ENCODE measurements around the gene TOP1. TPM values are rescaled to one million over a fixed set of nuclear protein-coding genes. Genes with fewer than 3 reads are reported as not detected.
"Not testable (repeated sequence)": the region's sequence is repeated elsewhere in the genome, so short reads cannot be mapped to it uniquely, and the experiment has no call there.

Gene TOP1
- total RNA-seq, 1 donor from 2014 or later: 11.7 TPM

- DNase-seq (ENCODE audit: low read depth in 2 of 2): not testable (repeated sequence)
Observed at GRCh38 chr20:41128317-41128716, 99.7 kb downstream of the TOP1 start.

- DNase-seq (ENCODE audit: low read depth in 2 of 2): no peak
Observed at GRCh38 chr20:41131594-41132387, 103.2 kb downstream of the TOP1 start.

- DNase-seq (ENCODE audit: low read depth in 2 of 2): not testable (repeated sequence)
Observed at GRCh38 chr20:41132388-41132775, 103.8 kb downstream of the TOP1 start.

GRCh38 chr20:41133709-41134361 lies 105.2 kb downstream of the TOP1 start:
- no peak for DNase-seq (ENCODE audit: low read depth in 2 of 2)

- no peak for DNase-seq (ENCODE audit: low read depth in 2 of 2)
Observed at GRCh38 chr20:41134362-41135186, 106.0 kb downstream of the TOP1 start.

GRCh38 chr20:41135187-41135887 lies 106.7 kb downstream of the TOP1 start:
- peak; percentile 54 to 64 for DNase-seq (ENCODE audit: low read depth in 2 of 2)

GRCh38 chr20:41135888-41136679 lies 107.5 kb downstream of the TOP1 start:
- DNase-seq (ENCODE audit: low read depth in 2 of 2): no peak

GRCh38 chr20:41136680-41137613 lies 108.3 kb downstream of the TOP1 start, which contains the start of gene PLCG1:
Gene PLCG1 (plus strand): TSS chr20:41137543. CDS start chr20:41137642, 99 bp downstream.
- DNase-seq (ENCODE audit: low read depth in 2 of 2): peak; percentile 87 to 93

- peak; percentile 71 to 85 for DNase-seq (ENCODE audit: low read depth in 2 of 2)
Observed at GRCh38 chr20:41137614-41138474, 109.2 kb downstream of the TOP1 start.

GRCh38 chr20:41138475-41139226 lies 110.0 kb downstream of the TOP1 start:
- DNase-seq (ENCODE audit: low read depth in 2 of 2): peak; percentile 27 to 43

GRCh38 chr20:41139227-41140093 lies 110.8 kb downstream of the TOP1 start:
- DNase-seq (ENCODE audit: low read depth in 2 of 2): no peak

- peak in 1 of 2 donors; percentile 29 for DNase-seq (ENCODE audit: low read depth in 2 of 2)
Observed at GRCh38 chr20:41140226-41141133, 111.9 kb downstream of the TOP1 start.

GRCh38 chr20:41141153-41141815 lies 112.7 kb downstream of the TOP1 start:
- peak; percentile 86 to 96 for DNase-seq (ENCODE audit: low read depth in 2 of 2)

- DNase-seq (ENCODE audit: low read depth in 2 of 2): no peak
Observed at GRCh38 chr20:41142245-41142644, 113.6 kb downstream of the TOP1 start.

GRCh38 chr20:41142919-41143318 lies 114.3 kb downstream of the TOP1 start:
- no peak for DNase-seq (ENCODE audit: low read depth in 2 of 2)

Measured in lung microvascular endothelial cell (primary cell).